DMS 273 (cell line): ENCODE results near the gene CDH10.

Experiments used
- DNase-seq: peaks from one replicate; lab custom pipeline; 2025; ENCODE audit not compliant: unreplicated experiment; lab: John Stamatoyannopoulos, UW

The CDH10 gene

GRCh38 chr5:24606971-24607370, 37.8 kb downstream of the CDH10 start:
- no peak for DNase-seq

- no peak for DNase-seq
Measured at GRCh38 chr5:24602188-24602587, 42.6 kb downstream of the CDH10 start.

- DNase-seq = no peak
Measured at GRCh38 chr5:24598956-24599355, 45.8 kb downstream of the CDH10 start.

- DNase-seq = no peak
Measured at GRCh38 chr5:24595329-24595728, 49.4 kb downstream of the CDH10 start.

GRCh38 chr5:24591426-24591825, 53.4 kb downstream of the CDH10 start:
- no peak for DNase-seq

- DNase-seq = no peak
Measured at GRCh38 chr5:24589566-24589965, 55.2 kb downstream of the CDH10 start.

GRCh38 chr5:24585751-24586150, 59.0 kb downstream of the CDH10 start:
- DNase-seq = no peak

- no peak for DNase-seq
Measured at GRCh38 chr5:24571302-24571701, 73.5 kb downstream of the CDH10 start.

- no peak for DNase-seq
Measured at GRCh38 chr5:24566933-24567332, 77.8 kb downstream of the CDH10 start.

GRCh38 chr5:24555229-24555628, 89.5 kb downstream of the CDH10 start:
- no peak for DNase-seq

GRCh38 chr5:24547132-24547531, 97.6 kb downstream of the CDH10 start:
- no peak for DNase-seq

- DNase-seq = no peak
Measured at GRCh38 chr5:24539613-24540012, 105.2 kb downstream of the CDH10 start.

- DNase-seq = no peak
Measured at GRCh38 chr5:24538346-24538745, 106.4 kb downstream of the CDH10 start.

GRCh38 chr5:24535646-24536045, 109.1 kb downstream of the CDH10 start:
- no peak for DNase-seq

GRCh38 chr5:24530906-24531305, 113.9 kb downstream of the CDH10 start:
- no peak for DNase-seq

- DNase-seq = no peak
Measured at GRCh38 chr5:24525414-24525813, 119.4 kb downstream of the CDH10 start.

- DNase-seq = no peak
Measured at GRCh38 chr5:24512423-24512822, 132.4 kb downstream of the CDH10 start.

GRCh38 chr5:24510523-24510988, 134.2 kb downstream of the CDH10 start:
- DNase-seq = no peak

GRCh38 chr5:24509943-24510342, 134.8 kb downstream of the CDH10 start:
- DNase-seq = no peak

- DNase-seq = no peak
Measured at GRCh38 chr5:24505258-24505657, 139.5 kb downstream of the CDH10 start.

- DNase-seq = no peak
Measured at GRCh38 chr5:24497591-24498157, 147.1 kb downstream of the CDH10 start.

- DNase-seq = no peak
Measured at GRCh38 chr5:24497145-24497544, 147.6 kb downstream of the CDH10 start.

- no peak for DNase-seq
Measured at GRCh38 chr5:24496268-24496667, 148.5 kb downstream of the CDH10 start.
